Kidney (tissue), 14 donors: Measurements from ENCODE around the gene DNAJB1. TPM values are rescaled to one million over a fixed set of nuclear protein-coding genes. Genes with fewer than 3 reads are reported as not detected.
A peak's percentile ranks its signal among the peaks of the same experiment; 100 is the strongest.

Experiments used
- DNase-seq, 5 donors: peaks; one replicate each; pipeline ENCODE4 v3.0.0-alpha.2; 2013 to 2020
- FAIRE-seq: peaks from 2 replicates; lab custom pipeline; 2012; peaks lifted over from hg19 to GRCh38; lab: Jason Lieb, UNC
- H3K27ac ChIP-seq, 2 donors: one replicate each; pipeline ENCODE4 v1.7.0; 2013; ENCODE audit warnings: low read depth in 2 of 2, low read length in 2 of 2, inconsistent platforms in 1 of 2
- H3K27me3 ChIP-seq: one replicate; pipeline ENCODE4 v1.7.1; 2013; ENCODE audit warnings: low read length, inconsistent platforms; ENCODE audit not compliant: control insufficient read depth, insufficient read depth
- H3K36me3 ChIP-seq, 3 donors: one replicate each; pipeline versions ENCODE4 v1.7.0 to v1.7.1; 2013; ENCODE audit warnings: low read length in 3 of 3, control low read depth in 1 of 3, inconsistent platforms in 1 of 3; ENCODE audit not compliant: insufficient read depth in 3 of 3, control insufficient read depth in 2 of 3
- H3K4me1 ChIP-seq, 3 donors: one replicate each; pipeline versions ENCODE4 v1.7.0 to v1.7.1; 2013; ENCODE audit warnings: low read length in 3 of 3, inconsistent platforms in 1 of 3, low read depth in 1 of 3; ENCODE audit not compliant: control insufficient read depth in 2 of 3, insufficient read depth in 2 of 3
- H3K4me3 ChIP-seq, 3 donors: one replicate each; pipeline versions ENCODE4 v1.7.0 to v1.8.1; 2013; ENCODE audit warnings: low read length in 3 of 3, control low read depth in 1 of 3, inconsistent platforms in 1 of 3
- H3K9ac ChIP-seq, 3 donors: one replicate each; pipeline versions ENCODE4 v1.7.0 to v1.7.1; 2013; ENCODE audit warnings: low read length in 3 of 3, control low read depth in 1 of 3, inconsistent platforms in 1 of 3
- H3K9me3 ChIP-seq, 3 donors: one replicate each; pipeline versions ENCODE4 v1.7.0 to v1.7.1; 2013; ENCODE audit warnings: low read length in 3 of 3, control low read depth in 1 of 3, inconsistent platforms in 1 of 3; ENCODE audit not compliant: control insufficient read depth in 2 of 3, insufficient read depth in 1 of 3
- intact Hi-C: fragments of 100-400 bp; cut with DNase I; formaldehyde crosslinking; loops from one replicate; pipeline ENCODE4 v1.11.1; 2022
- polyA plus RNA-seq: library from polyadenylated mRNA; stranded (reverse); fragments of 350-450 nt; fragmentation: Illumina TruSeq; extraction: RNeasy Lipid Tissue Mini Kit (QIAGEN cat#74804); gene quantifications from one replicate; pipeline ENCODE4 v1.2.3, GENCODE V29; 2014; ENCODE audit warnings: low read depth, low replicate concordance; ENCODE audit not compliant: insufficient read depth
- total RNA-seq: library from RNA; stranded (reverse); fragmentation: NEBNext Ultra II Directional; extraction: Animal tissue kit (Norgen Biotek cat#: 25700); gene quantifications from one replicate; pipeline ENCODE4 v1.2.1, GENCODE V29; 2021
- TF ChIP-seq, protein P1 (sequence below): IDR thresholded peaks from 3 replicates; pipeline ENCODE4 v1.5.1; 2012; ENCODE audit warnings: mild to moderate bottlenecking, moderate library complexity, borderline replicate concordance; ENCODE audit not compliant: insufficient read depth; ENCODE audit errors: extremely low read depth
- donor health status: control.
- donor health status: control.
- donor health status: control.
- donor health status: control.
- donor health status: control.
- donor health status: DM: yes; HTN: yes; CAD: no.
- donor health status: Normal renal cell carcinoma (clear cell type).

The DNAJB1 gene
- total and polyA plus RNA-seq, 2 donors from 2014 or later: 77.9 to 122 TPM

GRCh38 chr19:14479309-14479974 lies 38.8 kb downstream of the DNAJB1 start:
- Histone ChIP-seq H3K4me3 (no peak overlapping the region), H3K9me3 (no peaks in the 10 kb centered on the region), H3K4me1 (peaks cover 0 to 17% (median 0%) of the 10 kb centered on the region in 3 donors), H3K27me3 (no peaks in the 10 kb centered on the region), H3K36me3 (peaks cover 0 to 25% (median 0%) of the 10 kb centered on the region in 3 donors), H3K27ac (peak overlapping the region; percentile 13 to 51), H3K9ac (no peak overlapping the region)
- no peak for FAIRE-seq
- DNase-seq: peak in 1 of 5 donors; percentile 33
- intact Hi-C loops: no loop called here
- TF ChIP-seq, protein P1, sequence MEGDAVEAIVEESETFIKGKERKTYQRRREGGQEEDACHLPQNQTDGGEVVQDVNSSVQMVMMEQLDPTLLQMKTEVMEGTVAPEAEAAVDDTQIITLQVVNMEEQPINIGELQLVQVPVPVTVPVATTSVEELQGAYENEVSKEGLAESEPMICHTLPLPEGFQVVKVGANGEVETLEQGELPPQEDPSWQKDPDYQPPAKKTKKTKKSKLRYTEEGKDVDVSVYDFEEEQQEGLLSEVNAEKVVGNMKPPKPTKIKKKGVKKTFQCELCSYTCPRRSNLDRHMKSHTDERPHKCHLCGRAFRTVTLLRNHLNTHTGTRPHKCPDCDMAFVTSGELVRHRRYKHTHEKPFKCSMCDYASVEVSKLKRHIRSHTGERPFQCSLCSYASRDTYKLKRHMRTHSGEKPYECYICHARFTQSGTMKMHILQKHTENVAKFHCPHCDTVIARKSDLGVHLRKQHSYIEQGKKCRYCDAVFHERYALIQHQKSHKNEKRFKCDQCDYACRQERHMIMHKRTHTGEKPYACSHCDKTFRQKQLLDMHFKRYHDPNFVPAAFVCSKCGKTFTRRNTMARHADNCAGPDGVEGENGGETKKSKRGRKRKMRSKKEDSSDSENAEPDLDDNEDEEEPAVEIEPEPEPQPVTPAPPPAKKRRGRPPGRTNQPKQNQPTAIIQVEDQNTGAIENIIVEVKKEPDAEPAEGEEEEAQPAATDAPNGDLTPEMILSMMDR: no peak

- TF ChIP-seq, protein P1: no peak
- Histone ChIP-seq H3K9me3 (no peaks in the 10 kb centered on the region), H3K27me3 (peaks cover 2% of the 10 kb centered on the region), H3K9ac (no peak overlapping the region), H3K4me3 (no peak overlapping the region), H3K4me1 (peaks cover 0 to 20% (median 0%) of the 10 kb centered on the region in 3 donors), H3K36me3 (peaks cover 0 to 25% (median 0%) of the 10 kb centered on the region in 3 donors), H3K27ac (peak overlapping the region; percentile 41 to 57)
- DNase-seq: peak in 2 of 5 donors; percentile 67 to 91
- intact Hi-C loops: no loop called here
- no peak for FAIRE-seq
Measured at GRCh38 chr19:14478113-14478545, 40.1 kb downstream of the DNAJB1 start.

GRCh38 chr19:14477418-14478112 lies 40.6 kb downstream of the DNAJB1 start:
- Histone ChIP-seq H3K9me3 (no peaks in the 10 kb centered on the region), H3K27ac (peak overlapping the region; percentile 57 to 59), H3K36me3 (peaks cover 0 to 25% (median 0%) of the 10 kb centered on the region in 3 donors), H3K9ac (no peak overlapping the region), H3K4me3 (no peak overlapping the region), H3K4me1 (peaks cover 0 to 21% (median 0%) of the 10 kb centered on the region in 3 donors), H3K27me3 (peaks cover 5% of the 10 kb centered on the region)
- TF ChIP-seq, protein P1: no peak
- DNase-seq: peak; percentile 77 to 93 (median 82)
- intact Hi-C loops: no loop called here
- FAIRE-seq: no peak
